IMR-90 (cell line): ENCODE measurements around the gene CCSER1. TPM values are rescaled to one million over a fixed set of nuclear protein-coding genes. Genes with fewer than 3 reads are reported as not detected.

Experiments
- ATAC-seq: fragments of 200-7000 bp; cut with Tn5 transposase; 2 replicates; pipeline ENCODE4 v1.9.1; 2020; ENCODE audit warnings: low read depth, mild to moderate bottlenecking, moderate library complexity
- BruUV-seq: library from RNA; stranded (reverse); fragments of 400-500 nt; replicated peaks from 2 replicates; lab custom pipeline; 2021; lab: Mats Ljungman, UMichigan
- CTCF ChIA-PET: fragments of 300-600 bp; formaldehyde crosslinking; extraction: SDS; loops from one replicate; lab custom pipeline; 2021; ENCODE audit warnings: antibody characterized with exemption; lab: Yijun Ruan, JAX
- POLR2A ChIA-PET: fragments of 300-600 bp; sonication (Branson Sonifier 250); formaldehyde crosslinking; loops from one replicate; lab custom pipeline; 2022; ENCODE audit warnings: antibody characterized with exemption; ENCODE audit not compliant: unreplicated experiment; lab: Charles Lee
- DNase-seq: peaks from one replicate; pipeline ENCODE4 v3.0.0; 2013
- H2AFZ ChIP-seq: replicated peaks from 2 replicates; pipeline ENCODE3; 2013; ENCODE audit warnings: low read length, mild to moderate bottlenecking; ENCODE audit not compliant: poor library complexity
- H2AK5ac ChIP-seq: 2 replicates; pipeline ENCODE4 v1.6.1; 2013; ENCODE audit warnings: low read depth, low read length, inconsistent platforms
- H2AK9ac ChIP-seq: replicated peaks from 2 replicates; pipeline ENCODE3; 2013; ENCODE audit warnings: mild to moderate bottlenecking, low read depth, low read length, moderate library complexity; ENCODE audit not compliant: poor library complexity
- H2BK120ac ChIP-seq: 2 replicates; pipeline ENCODE4 v1.6.1; 2013; ENCODE audit warnings: low read depth, low read length, inconsistent platforms
- H2BK15ac ChIP-seq: 3 replicates; pipeline ENCODE4 v1.6.1; 2013; ENCODE audit warnings: low read depth, low read length, inconsistent platforms
- H2BK20ac ChIP-seq: 2 replicates; pipeline ENCODE4 v1.6.1; 2013; ENCODE audit warnings: low read depth, mild to moderate bottlenecking, inconsistent platforms, low read length, moderate library complexity
- H2BK5ac ChIP-seq: 2 replicates; pipeline ENCODE4 v1.6.1; 2013; ENCODE audit warnings: mild to moderate bottlenecking, low read depth, low read length, inconsistent platforms; ENCODE audit not compliant: poor library complexity, severe bottlenecking
- H3K14ac ChIP-seq: replicated peaks from 2 replicates; pipeline ENCODE4 v1.6.1; 2013; ENCODE audit warnings: low read depth, low read length, inconsistent platforms
- H3K18ac ChIP-seq: 2 replicates; pipeline ENCODE4 v1.6.1; 2013; ENCODE audit warnings: low read depth, low read length, control low read depth
- H3K23ac ChIP-seq: 2 replicates; pipeline ENCODE4 v1.6.1; 2013; ENCODE audit warnings: low read depth, low read length, inconsistent platforms
- H3K27ac ChIP-seq: 2 replicates; pipeline ENCODE4 v1.5.1; 2013; ENCODE audit warnings: mild to moderate bottlenecking, control low read depth, low read length; ENCODE audit not compliant: insufficient read depth
- H3K27me3 ChIP-seq: 2 replicates; pipeline ENCODE4 v1.6.1; 2013; ENCODE audit warnings: low read length; ENCODE audit not compliant: control insufficient read depth, insufficient read depth
- H3K36me3 ChIP-seq: 2 replicates; pipeline ENCODE4 v1.6.1; 2013; ENCODE audit warnings: low read length, mixed read lengths; ENCODE audit not compliant: control insufficient read depth, insufficient read depth
- H3K4ac ChIP-seq: 2 replicates; pipeline ENCODE4 v1.6.1; 2013; ENCODE audit warnings: low read depth, low read length, inconsistent platforms
- H3K4me1 ChIP-seq: 2 replicates; pipeline ENCODE4 v1.6.1; 2013; ENCODE audit warnings: low read length, mixed read lengths; ENCODE audit not compliant: control insufficient read depth, insufficient read depth
- H3K4me2 ChIP-seq: 2 replicates; pipeline ENCODE4 v1.6.1; 2013; ENCODE audit warnings: low read depth, mild to moderate bottlenecking, control low read depth, low read length, moderate library complexity
- H3K4me3 ChIP-seq: 2 replicates; pipeline ENCODE4 v1.5.1; 2013; ENCODE audit warnings: low read depth, mild to moderate bottlenecking, control low read depth, low read length, moderate library complexity; ENCODE audit not compliant: insufficient read depth
- H3K56ac ChIP-seq: 2 replicates; pipeline ENCODE4 v1.6.1; 2013; ENCODE audit warnings: low read length, inconsistent platforms; ENCODE audit not compliant: insufficient read depth; ENCODE audit errors: extremely low read depth
- H3K79me1 ChIP-seq, 2 experiments: 2 replicates each; pipeline ENCODE4 v1.6.1; 2013; ENCODE audit warnings: low read length in 2 of 2, inconsistent platforms in 1 of 2, low read depth in 1 of 2
- H3K9ac ChIP-seq: 2 replicates; pipeline ENCODE4 v1.6.1; 2013; ENCODE audit warnings: low read depth, low read length, control low read depth
- H3K9me1 ChIP-seq: 2 replicates; pipeline ENCODE4 v1.6.1; 2013; ENCODE audit warnings: low read length, inconsistent platforms; ENCODE audit not compliant: insufficient read depth
- H3K9me3 ChIP-seq: 2 replicates; pipeline ENCODE4 v1.6.1; 2013; ENCODE audit warnings: low read length; ENCODE audit not compliant: control insufficient read depth, insufficient read depth
- H4K20me1 ChIP-seq: 2 replicates; pipeline ENCODE4 v1.6.1; 2013; ENCODE audit warnings: low read length, inconsistent platforms; ENCODE audit not compliant: insufficient read depth
- H4K5ac ChIP-seq: 2 replicates; pipeline ENCODE4 v1.6.1; 2013; ENCODE audit warnings: mild to moderate bottlenecking, low read depth, low read length, control low read depth
- H4K8ac ChIP-seq, 2 experiments: 2 replicates each; pipeline ENCODE4 v1.6.1; 2013; ENCODE audit warnings: low read depth in 2 of 2, low read length in 2 of 2, control low read depth in 1 of 2, inconsistent platforms in 1 of 2
- H4K91ac ChIP-seq: 2 replicates; pipeline ENCODE4 v1.6.1; 2013; ENCODE audit warnings: low read depth, low read length, inconsistent platforms; ENCODE audit not compliant: insufficient read depth
- BHLHE40 ChIP-seq: fragments of 150-350 bp; IDR thresholded peaks from 2 replicates; pipeline ENCODE4 v1.6.1; 2016; ENCODE audit warnings: mild to moderate bottlenecking, low read depth, low read length
- CEBPB ChIP-seq: IDR thresholded peaks from 2 replicates; pipeline ENCODE4 v1.6.1; 2012; ENCODE audit warnings: low read depth, low read length, improper control_type of control experiment
- CHD1 ChIP-seq: IDR thresholded peaks from 2 replicates; pipeline ENCODE4 v1.6.1; 2012; ENCODE audit warnings: low read depth, low read length, improper control_type of control experiment
- MAFK ChIP-seq: IDR thresholded peaks from 2 replicates; pipeline ENCODE4 v1.6.1; 2012; ENCODE audit warnings: low read depth, low read length, improper control_type of control experiment
- MAZ ChIP-seq: IDR thresholded peaks from 2 replicates; pipeline ENCODE4 v1.6.1; 2012; ENCODE audit warnings: low read depth, mild to moderate bottlenecking, low read length, improper control_type of control experiment, moderate library complexity, borderline replicate concordance
- MXI1 ChIP-seq: IDR thresholded peaks from 2 replicates; pipeline ENCODE4 v1.6.1; 2012; ENCODE audit warnings: low read depth, mild to moderate bottlenecking, low read length, moderate library complexity, borderline replicate concordance
- NFE2L2 ChIP-seq: fragments of 150-350 bp; IDR thresholded peaks from 2 replicates; pipeline ENCODE4 v1.6.1; 2016; ENCODE audit warnings: low read depth, mild to moderate bottlenecking, low read length
- POLR2A ChIP-seq: IDR thresholded peaks from 2 replicates; pipeline ENCODE4 v1.6.1; 2012; ENCODE audit warnings: mild to moderate bottlenecking, low read depth, low read length
- RAD21 ChIP-seq: IDR thresholded peaks from 2 replicates; pipeline ENCODE4 v1.6.1; 2012; ENCODE audit warnings: low read length, improper control_type of control experiment
- RCOR1 ChIP-seq: IDR thresholded peaks from 2 replicates; pipeline ENCODE4 v1.6.1; 2012; ENCODE audit warnings: mild to moderate bottlenecking, low read length, improper control_type of control experiment; ENCODE audit not compliant: insufficient replicate concordance
- RFX5 ChIP-seq: IDR thresholded peaks from 2 replicates; pipeline ENCODE4 v1.8.0; 2012; ENCODE audit warnings: low read depth, mild to moderate bottlenecking, low read length, moderate library complexity
- SMC3 ChIP-seq: fragments of 150-350 bp; IDR thresholded peaks from 2 replicates; pipeline ENCODE4 v1.6.1; 2016; ENCODE audit warnings: low read depth, mild to moderate bottlenecking, antibody characterized with exemption, low read length, moderate library complexity
- WGBS, 2 experiments: methylation state at CpG; one replicate each; pipeline versions ENCODE4 v1.1.5 to v1.1.7; 2013; ENCODE audit warnings: missing lambda C conversion rate in 2 of 2; ENCODE audit not compliant: insufficient read length in 1 of 2; ENCODE audit errors: extremely low coverage in 2 of 2; 5-methylcytosine and 5-hydroxymethylcytosine counted together
- dilution Hi-C: fragments of 300-500 bp; cut with HindIII; formaldehyde crosslinking; loops from one replicate; pipeline ENCODE4 v1.14.3; 2018; ENCODE audit warnings: low sequenced_read_pairs; ENCODE audit not compliant: unreplicated experiment
- in situ Hi-C: fragments of 300-500 bp; cut with MboI; formaldehyde crosslinking; loops from 3 replicates; pipeline ENCODE4 v1.14.3; 2019; ENCODE audit warnings: low sequenced_read_pairs, inconsistent platforms, mixed read lengths
- intact Hi-C: fragments of 100-400 bp; cut with micrococcal nuclease; formaldehyde crosslinking; loops from 2 replicates; pipeline ENCODE4 v1.10.0; 2022
- polyA plus RNA-seq, 3 experiments: library from polyadenylated mRNA; depleted of rRNA; stranded (reverse); fragments of >200 nt; gene quantifications; 2 replicates each; pipeline ENCODE4 v1.2.3, GENCODE V29; 2012; ENCODE audit warnings: low replicate concordance in 1 of 3
- total RNA-seq: library from RNA; depleted of rRNA; stranded (reverse); fragments of >200 nt; gene quantifications from 2 replicates; pipeline ENCODE4 v1.2.3, GENCODE V29; 2012
- TF ChIP-seq, protein P1 (sequence below): conservative IDR thresholded peaks from 2 replicates; pipeline ENCODE4 v1.5.1; 2012; ENCODE audit warnings: mild to moderate bottlenecking, low read depth, low read length, improper control_type of control experiment
- TF ChIP-seq, protein P2 (sequence below): fragments of 150-350 bp; IDR thresholded peaks from 2 replicates; pipeline ENCODE4 v1.6.1; 2017; ENCODE audit warnings: mild to moderate bottlenecking, antibody characterized with exemption, low read length, low read depth
- TF ChIP-seq, protein P3 (sequence below): fragments of 150-350 bp; IDR thresholded peaks from 2 replicates; pipeline ENCODE4 v1.6.1; 2016; ENCODE audit warnings: low read depth, mild to moderate bottlenecking, low read length, moderate library complexity, borderline replicate concordance

Gene CCSER1
- total and polyA plus RNA-seq, 2 of the 4 experiments (the other 2 are of a cell fraction): not detected

- H3K36me3 ChIP-seq: no peaks in the 10 kb centered on the region
- no peak overlapping the region for H3K56ac ChIP-seq
- H4K8ac ChIP-seq: no peak overlapping the region
- DNase-seq: no peak
- no peak overlapping the region for H3K23ac ChIP-seq
- dilution Hi-C loops: no loop called here
- POLR2A ChIA-PET: no interaction called here
- TF ChIP-seq SMC3 (no peak), MAFK (no peak), CHD1 (no peak), NFE2L2 (no peak), MAZ (no peak), RCOR1 (no peak), RAD21 (no peak), BHLHE40 (no peak), CEBPB (no peak), POLR2A (no peak), MXI1 (no peak), RFX5 (no peak)
- TF ChIP-seq, protein P1, sequence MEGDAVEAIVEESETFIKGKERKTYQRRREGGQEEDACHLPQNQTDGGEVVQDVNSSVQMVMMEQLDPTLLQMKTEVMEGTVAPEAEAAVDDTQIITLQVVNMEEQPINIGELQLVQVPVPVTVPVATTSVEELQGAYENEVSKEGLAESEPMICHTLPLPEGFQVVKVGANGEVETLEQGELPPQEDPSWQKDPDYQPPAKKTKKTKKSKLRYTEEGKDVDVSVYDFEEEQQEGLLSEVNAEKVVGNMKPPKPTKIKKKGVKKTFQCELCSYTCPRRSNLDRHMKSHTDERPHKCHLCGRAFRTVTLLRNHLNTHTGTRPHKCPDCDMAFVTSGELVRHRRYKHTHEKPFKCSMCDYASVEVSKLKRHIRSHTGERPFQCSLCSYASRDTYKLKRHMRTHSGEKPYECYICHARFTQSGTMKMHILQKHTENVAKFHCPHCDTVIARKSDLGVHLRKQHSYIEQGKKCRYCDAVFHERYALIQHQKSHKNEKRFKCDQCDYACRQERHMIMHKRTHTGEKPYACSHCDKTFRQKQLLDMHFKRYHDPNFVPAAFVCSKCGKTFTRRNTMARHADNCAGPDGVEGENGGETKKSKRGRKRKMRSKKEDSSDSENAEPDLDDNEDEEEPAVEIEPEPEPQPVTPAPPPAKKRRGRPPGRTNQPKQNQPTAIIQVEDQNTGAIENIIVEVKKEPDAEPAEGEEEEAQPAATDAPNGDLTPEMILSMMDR: no peak
- TF ChIP-seq, protein P2, sequence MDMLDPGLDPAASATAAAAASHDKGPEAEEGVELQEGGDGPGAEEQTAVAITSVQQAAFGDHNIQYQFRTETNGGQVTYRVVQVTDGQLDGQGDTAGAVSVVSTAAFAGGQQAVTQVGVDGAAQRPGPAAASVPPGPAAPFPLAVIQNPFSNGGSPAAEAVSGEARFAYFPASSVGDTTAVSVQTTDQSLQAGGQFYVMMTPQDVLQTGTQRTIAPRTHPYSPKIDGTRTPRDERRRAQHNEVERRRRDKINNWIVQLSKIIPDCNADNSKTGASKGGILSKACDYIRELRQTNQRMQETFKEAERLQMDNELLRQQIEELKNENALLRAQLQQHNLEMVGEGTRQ: no peak
- TF ChIP-seq, protein P3, sequence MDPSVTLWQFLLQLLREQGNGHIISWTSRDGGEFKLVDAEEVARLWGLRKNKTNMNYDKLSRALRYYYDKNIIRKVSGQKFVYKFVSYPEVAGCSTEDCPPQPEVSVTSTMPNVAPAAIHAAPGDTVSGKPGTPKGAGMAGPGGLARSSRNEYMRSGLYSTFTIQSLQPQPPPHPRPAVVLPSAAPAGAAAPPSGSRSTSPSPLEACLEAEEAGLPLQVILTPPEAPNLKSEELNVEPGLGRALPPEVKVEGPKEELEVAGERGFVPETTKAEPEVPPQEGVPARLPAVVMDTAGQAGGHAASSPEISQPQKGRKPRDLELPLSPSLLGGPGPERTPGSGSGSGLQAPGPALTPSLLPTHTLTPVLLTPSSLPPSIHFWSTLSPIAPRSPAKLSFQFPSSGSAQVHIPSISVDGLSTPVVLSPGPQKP: no peak
- H2BK20ac ChIP-seq: no peak overlapping the region
- H3K4me1 ChIP-seq: no peaks in the 10 kb centered on the region
- H4K5ac ChIP-seq: no peak overlapping the region
- no peak overlapping the region for H2AFZ ChIP-seq
- H3K4me3 ChIP-seq: no peak overlapping the region
- H3K4ac ChIP-seq: no peak overlapping the region
- in situ Hi-C loops: no loop called here
- H3K9ac ChIP-seq: no peak overlapping the region
- H3K9me3 ChIP-seq: peaks cover 1% of the 10 kb centered on the region; the same call in 1 of the 2 replicates
- no peaks in the 10 kb centered on the region for H3K27me3 ChIP-seq
- H2AK5ac ChIP-seq: no peak overlapping the region
- H4K91ac ChIP-seq: no peak overlapping the region
- H3K79me1 ChIP-seq: no peaks in the 10 kb centered on the region
- no peak overlapping the region for H3K27ac ChIP-seq
- H3K4me2 ChIP-seq: no peak overlapping the region
- H4K20me1 ChIP-seq: no peaks in the 10 kb centered on the region
- H3K18ac ChIP-seq: no peak overlapping the region
- intact Hi-C loops: no loop called here
- no peak overlapping the region for H2BK120ac ChIP-seq
- no peak overlapping the region for H2AK9ac ChIP-seq
- no TSS peak for BruUV-seq
- no CpG with 5 or more reads among the region's 3 CpGs for WGBS, 2 experiments
- CTCF ChIA-PET: no interaction called here
- no peaks in the 10 kb centered on the region for H3K9me1 ChIP-seq
- H2BK15ac ChIP-seq: no peak overlapping the region
- H2BK5ac ChIP-seq: no peak overlapping the region
- ATAC-seq: no peak
- H3K14ac ChIP-seq: no peak overlapping the region
Observed at GRCh38 chr4:90883519-90883918, 756.3 kb downstream of the CCSER1 start.
